Activated CD8-positive, alpha-beta T cell treated with anti-CD3 and anti-CD28 coated beads for 36 hours (primary cell): Measurements from ENCODE around the gene WDR5B. TPM values are rescaled to one million over a fixed set of nuclear protein-coding genes. Genes with fewer than 3 reads are reported as not detected.

ENCODE experiments used
- ATAC-seq: fragments of 200-7000 bp; cut with Tn5 transposase; one replicate; pipeline ENCODE4 v1.10.0; 2021; ENCODE audit warnings: mild to moderate bottlenecking, moderate library complexity
- CTCF ChIA-PET: fragments of 350-600 bp; sonication (Branson Sonifier 250); formaldehyde crosslinking; loops from one replicate; lab custom pipeline; 2021; ENCODE audit warnings: antibody characterized with exemption; lab: Charles Lee
- POLR2A ChIA-PET: fragments of 350-600 bp; sonication (Branson Sonifier 250); formaldehyde crosslinking; loops from one replicate; lab custom pipeline; 2021; ENCODE audit warnings: antibody characterized with exemption; lab: Charles Lee
- DNase-seq: peaks from one replicate; pipeline ENCODE4 v3.0.0-alpha.2; 2020
- H3K27ac Mint-ChIP-seq: one replicate; pipeline ENCODE4 v1.8.0; 2021; ENCODE audit warnings: mild to moderate bottlenecking, mixed read lengths
- H3K27me3 Mint-ChIP-seq: one replicate; pipeline ENCODE4 v1.8.0; 2021; ENCODE audit warnings: mixed read lengths
- H3K36me3 Mint-ChIP-seq: one replicate; pipeline ENCODE4 v1.8.0; 2021; ENCODE audit warnings: low read depth, mixed read lengths
- H3K4me1 Mint-ChIP-seq: one replicate; pipeline ENCODE4 v1.8.0; 2021; ENCODE audit warnings: low read depth, mixed read lengths
- H3K4me3 Mint-ChIP-seq: one replicate; pipeline ENCODE4 v1.8.0; 2021; ENCODE audit warnings: mild to moderate bottlenecking, moderate library complexity, mixed read lengths
- H3K9me3 Mint-ChIP-seq: one replicate; pipeline ENCODE4 v1.8.0; 2021; ENCODE audit warnings: mixed read lengths
- CTCF ChIP-seq: fragments of 200-600 bp; IDR thresholded peaks from one replicate; pipeline ENCODE4 v1.8.0; 2022; ENCODE audit warnings: antibody characterized with exemption, mild to moderate bottlenecking
- intact Hi-C: fragments of 100-400 bp; cut with micrococcal nuclease; formaldehyde crosslinking; loops from one replicate; pipeline ENCODE4 v1.10.0; 2022
- total RNA-seq, 2 experiments: library from RNA; stranded (reverse); gene quantifications; one replicate each; pipeline ENCODE4 v1.2.3, GENCODE V29; 2021

WDR5B gene
- total RNA-seq, 2 experiments from 2014 or later, result 3.2 to 3.4 TPM

- CTCF ChIA-PET, result interaction anchor here (0.7 to 1.2 kb wide), 4 partner anchors 10 to 850 kb away, joined by 3 to 4 read pairs (median 3); partner anchors contain the start of genes FAM162A, MIX23 and POLQ
- ATAC-seq, result peak; percentile 36
- intact Hi-C loops, result no loop called here
These were observed 20.3 kb downstream of the WDR5B start for GRCh38 chr3:122395582-122395981.

GRCh38 chr3:122394173-122394572, 21.7 kb downstream of the WDR5B start:
- H3K4me3 Mint-ChIP-seq, result no peak overlapping the region
- ChIA-PET POLR2A (interaction anchor here (0.8 to 0.9 kb wide), 2 partner anchors 10 to 287 kb away, joined by 3 read pairs; partner anchors contain the start of gene FAM162A), CTCF (interaction anchor here (0.9 to 3.2 kb wide), 9 partner anchors 9 to 847 kb away, joined by 3 to 40 read pairs (median 9); partner anchors contain the start of genes FAM162A, MIX23 and WDR5B)
- TF ChIP-seq CTCF, result no peak
- peak overlapping the region; percentile 20 for H3K27ac Mint-ChIP-seq
- H3K36me3 Mint-ChIP-seq, result peaks cover 27% of the 10 kb centered on the region
- intact Hi-C loops, result no loop called here
- H3K9me3 Mint-ChIP-seq, result no peaks in the 10 kb centered on the region
- H3K4me1 Mint-ChIP-seq, result peaks cover 46% of the 10 kb centered on the region
- no peak for DNase-seq
- H3K27me3 Mint-ChIP-seq, result no peaks in the 10 kb centered on the region
- ATAC-seq, result no peak

More at GRCh38 chr3:122395582-122395981, 20.3 kb downstream of the WDR5B start:
- no peaks in the 10 kb centered on the region for H3K27me3 Mint-ChIP-seq
- peaks cover 42% of the 10 kb centered on the region for H3K4me1 Mint-ChIP-seq
- no peak overlapping the region for H3K4me3 Mint-ChIP-seq
- peaks cover 35% of the 10 kb centered on the region for H3K36me3 Mint-ChIP-seq
- no peak for DNase-seq
- TF ChIP-seq CTCF, result no peak
- no peaks in the 10 kb centered on the region for H3K9me3 Mint-ChIP-seq
- no peak overlapping the region for H3K27ac Mint-ChIP-seq
- POLR2A ChIA-PET, result interaction anchor here (1.0 kb wide), 1 partner anchor 11 kb away, joined by 3 read pairs; the partner anchor contains the start of gene FAM162A

GRCh38 chr3:122392868-122393844, 22.7 kb downstream of the WDR5B start:
- peaks cover 53% of the 10 kb centered on the region for H3K4me1 Mint-ChIP-seq
- H3K27me3 Mint-ChIP-seq, result no peaks in the 10 kb centered on the region
- H3K36me3 Mint-ChIP-seq, result peaks cover 28% of the 10 kb centered on the region
- H3K9me3 Mint-ChIP-seq, result no peaks in the 10 kb centered on the region
- no peak overlapping the region for H3K27ac Mint-ChIP-seq
- peak; percentile 85 for TF ChIP-seq CTCF
- H3K4me3 Mint-ChIP-seq, result no peak overlapping the region
- intact Hi-C loops, result no loop called here
- POLR2A ChIA-PET, result interaction anchor here (0.6 to 0.9 kb wide), 3 partner anchors 9 to 288 kb away, joined by 3 read pairs; partner anchors contain the start of gene FAM162A
- ATAC-seq (peak; percentile 63), DNase-seq (no peak)
- CTCF ChIA-PET, result interaction anchor here (0.6 to 3.2 kb wide), 33 partner anchors 10 to 846 kb away, joined by 3 to 40 read pairs (median 4); partner anchors contain the start of genes FAM162A, MIX23 and WDR5B

GRCh38 chr3:122391681-122392446, 24.0 kb downstream of the WDR5B start:
- POLR2A ChIA-PET, result interaction anchor here (1.3 kb wide), 1 partner anchor 24 kb away, joined by 3 read pairs; the partner anchor contains the start of gene WDR5B
- Mint-ChIP-seq H3K27me3 (no peaks in the 10 kb centered on the region), H3K9me3 (no peaks in the 10 kb centered on the region), H3K27ac (peak overlapping the region; percentile 1), H3K4me3 (no peak overlapping the region), H3K4me1 (peaks cover 57% of the 10 kb centered on the region), H3K36me3 (peaks cover 40% of the 10 kb centered on the region)
- CTCF ChIA-PET, result interaction anchor here (1.1 to 3.2 kb wide), 8 partner anchors 16 to 363 kb away, joined by 3 to 21 read pairs (median 6); partner anchors contain the start of gene WDR5B
- intact Hi-C loops, result no loop called here
- TF ChIP-seq CTCF, result no peak
- ATAC-seq, result no peak
- DNase-seq, result no peak
